Measurements from ENCODE around the gene ROBO1. TPM values are rescaled to one million over a fixed set of nuclear protein-coding genes. Genes with fewer than 3 reads are reported as not detected.

ROBO1 gene
- polyA plus RNA-seq, 1 experiment = 33.9 TPM

DNA sequence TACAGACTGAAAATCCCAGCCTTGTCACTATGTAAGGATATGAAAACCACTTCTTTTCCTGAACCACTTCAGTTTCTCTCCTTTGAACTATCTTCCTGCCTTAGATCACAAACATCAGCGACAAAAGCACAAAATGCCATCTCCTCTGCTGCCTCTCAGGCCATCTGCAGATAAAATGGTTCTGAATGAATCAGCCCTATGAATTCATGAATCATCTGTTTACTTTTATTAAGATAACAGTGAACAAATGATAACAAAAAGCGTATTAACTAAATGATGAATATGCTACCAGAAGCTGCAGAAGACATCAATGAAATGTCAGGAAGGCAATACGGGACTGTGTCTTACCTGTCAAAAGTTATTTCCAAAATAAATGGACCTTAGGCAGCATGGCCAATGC is 928.1 kb downstream of the ROBO1 start:
- ChIA-PET POLR2A (no interaction called here), CTCF (no interaction called here)
- Histone ChIP-seq H3K36me3 (ENCODE audit: control insufficient read depth, insufficient read depth, low read length) (no peaks in the 10 kb centered on the region), H3K4me3 (ENCODE audit: low read depth, low read length) (no peak overlapping the region), H3K27me3 (ENCODE audit: control insufficient read depth, insufficient read depth, low read length) (no peaks in the 10 kb centered on the region)
- no peak for DNase-seq (ENCODE audit: low read depth)
- no peak for TF ChIP-seq CTCF (IDR thresholded peaks at IDR 0.05; ENCODE audit: insufficient read depth, low read depth, low read length)

- Histone ChIP-seq H3K27me3 (ENCODE audit: control insufficient read depth, insufficient read depth, low read length) (no peaks in the 10 kb centered on the region), H3K4me3 (ENCODE audit: low read depth, low read length) (no peak overlapping the region), H3K36me3 (ENCODE audit: control insufficient read depth, insufficient read depth, low read length) (no peaks in the 10 kb centered on the region)
- DNase-seq (ENCODE audit: low read depth) = no peak
- TF ChIP-seq CTCF (IDR thresholded peaks at IDR 0.05; ENCODE audit: insufficient read depth, low read depth, low read length) = no peak
- ChIA-PET POLR2A (no interaction called here), CTCF (no interaction called here)
Observed at GRCh38 chr3:78838362-78838761, 929.4 kb downstream of the ROBO1 start.

GRCh38 chr3:78834910-78835309 is 932.9 kb downstream of the ROBO1 start:
- ChIA-PET POLR2A (no interaction called here), CTCF (no interaction called here)
- DNase-seq (ENCODE audit: low read depth) = no peak
- no peaks in the 10 kb centered on the region for H3K36me3 ChIP-seq (ENCODE audit: control insufficient read depth, insufficient read depth, low read length)
- H3K27me3 ChIP-seq (ENCODE audit: control insufficient read depth, insufficient read depth, low read length) = no peaks in the 10 kb centered on the region
- H3K4me3 ChIP-seq (ENCODE audit: low read depth, low read length) = no peak overlapping the region
- TF ChIP-seq CTCF (IDR thresholded peaks at IDR 0.05; ENCODE audit: insufficient read depth, low read depth, low read length) = no peak

GRCh38 chr3:78832785-78833204 is 935.0 kb downstream of the ROBO1 start:
- Histone ChIP-seq H3K27me3 (ENCODE audit: control insufficient read depth, insufficient read depth, low read length) (no peaks in the 10 kb centered on the region), H3K4me3 (ENCODE audit: low read depth, low read length) (no peak overlapping the region), H3K36me3 (ENCODE audit: control insufficient read depth, insufficient read depth, low read length) (no peaks in the 10 kb centered on the region)
- CTCF ChIA-PET = no interaction called here
- TF ChIP-seq CTCF (IDR thresholded peaks at IDR 0.05; ENCODE audit: insufficient read depth, low read depth, low read length) = no peak
- POLR2A ChIA-PET = no interaction called here
- DNase-seq (ENCODE audit: low read depth) = no peak

GRCh38 chr3:78831446-78831972 is 936.3 kb downstream of the ROBO1 start:
- no peak for DNase-seq (ENCODE audit: low read depth)
- Histone ChIP-seq H3K4me3 (ENCODE audit: low read depth, low read length) (no peak overlapping the region), H3K36me3 (ENCODE audit: control insufficient read depth, insufficient read depth, low read length) (no peaks in the 10 kb centered on the region), H3K27me3 (ENCODE audit: control insufficient read depth, insufficient read depth, low read length) (no peaks in the 10 kb centered on the region)
- POLR2A ChIA-PET = no interaction called here
- TF ChIP-seq CTCF (IDR thresholded peaks at IDR 0.05; ENCODE audit: insufficient read depth, low read depth, low read length) = no peak
- CTCF ChIA-PET = no interaction called here

All from BJ (cell line).